ENCODE measurements around the gene MOAP1.

The MOAP1 gene

DNA sequence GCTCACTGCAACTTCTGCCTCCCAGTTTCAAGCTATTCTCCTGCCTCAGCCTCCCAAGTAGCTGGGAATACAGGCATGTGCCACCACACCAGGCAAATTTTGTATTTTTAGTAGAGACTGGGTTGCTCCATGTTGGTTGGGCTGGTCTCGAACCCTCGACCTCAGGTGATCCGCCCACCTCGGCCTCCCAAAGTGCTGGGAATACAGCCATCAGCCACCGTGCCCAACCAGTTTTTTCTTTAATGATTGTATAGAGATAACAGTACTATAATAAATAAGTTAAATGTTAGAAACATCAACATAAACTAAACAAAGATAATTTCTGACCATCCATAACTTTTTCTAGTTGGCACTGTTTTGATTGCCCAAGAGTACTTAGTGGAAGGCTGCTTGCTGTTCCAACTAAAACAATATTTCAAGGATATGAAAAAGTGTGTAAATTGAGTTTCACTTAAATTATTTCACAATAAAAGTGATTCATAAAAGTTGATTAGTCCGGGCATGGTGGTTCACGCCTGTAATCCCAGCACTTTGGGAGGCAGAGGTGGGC is 16.5 kb upstream of the MOAP1 start:
- Histone ChIP-seq H3K27me3 (ENCODE audit: insufficient read depth, insufficient read length) (no peaks in the 10 kb centered on the region), H3K4me1 (ENCODE audit: insufficient read depth, insufficient read length) (no peaks in the 10 kb centered on the region), H3K9ac (ENCODE audit: insufficient read length, low read depth) (no peak overlapping the region), H3K36me3 (ENCODE audit: insufficient read depth, insufficient read length, low read length) (peaks cover 11% of the 10 kb centered on the region), H3K4me3 (ENCODE audit: insufficient read length, low read depth) (no peak overlapping the region), H3K9me3 (ENCODE audit: insufficient read depth, low read length) (no peaks in the 10 kb centered on the region)
- no peak for DNase-seq (ENCODE audit: low read depth, low spot score)
- no peak for TF ChIP-seq YY1 (IDR thresholded peaks at IDR 0.05; ENCODE audit: insufficient read depth, insufficient read length)
- TF ChIP-seq ZNF274 (IDR thresholded peaks at IDR 0.05; ENCODE audit: low read depth, low read length): no peak
- TF ChIP-seq SUZ12 (IDR thresholded peaks at IDR 0.05; ENCODE audit: extremely low read depth, insufficient read depth, insufficient read length): no peak

DNA sequence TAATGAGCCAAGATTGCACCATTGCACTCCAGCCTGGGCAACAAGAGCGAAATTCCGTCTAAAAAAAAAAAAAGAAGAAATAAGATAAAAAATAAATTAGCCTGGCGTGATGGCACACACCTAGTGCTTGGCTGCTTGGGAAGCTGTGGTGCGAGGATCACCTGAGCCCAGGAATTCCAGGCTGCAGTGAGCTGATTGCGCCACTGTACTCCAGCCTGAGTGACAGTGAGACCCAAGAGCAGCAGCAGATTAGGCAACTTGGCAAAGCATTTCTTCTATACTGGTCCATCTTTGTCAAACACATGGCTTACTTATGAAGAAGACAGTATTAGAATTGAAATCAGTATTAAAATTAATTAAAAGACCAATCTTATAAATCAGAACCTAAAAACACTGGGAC is 15.9 kb upstream of the MOAP1 start:
- Histone ChIP-seq H3K4me1 (ENCODE audit: insufficient read depth, insufficient read length) (no peaks in the 10 kb centered on the region), H3K9me3 (ENCODE audit: insufficient read depth, low read length) (no peaks in the 10 kb centered on the region), H3K9ac (ENCODE audit: insufficient read length, low read depth) (no peak overlapping the region), H3K27me3 (ENCODE audit: insufficient read depth, insufficient read length) (no peaks in the 10 kb centered on the region), H3K4me3 (ENCODE audit: insufficient read length, low read depth) (no peak overlapping the region), H3K36me3 (ENCODE audit: insufficient read depth, insufficient read length, low read length) (peaks cover 11% of the 10 kb centered on the region)
- TF ChIP-seq SUZ12 (IDR thresholded peaks at IDR 0.05; ENCODE audit: extremely low read depth, insufficient read depth, insufficient read length) (no peak), ZNF274 (IDR thresholded peaks at IDR 0.05; ENCODE audit: low read depth, low read length) (no peak), YY1 (IDR thresholded peaks at IDR 0.05; ENCODE audit: insufficient read depth, insufficient read length) (no peak)
- DNase-seq (ENCODE audit: low read depth, low spot score): no peak

DNA sequence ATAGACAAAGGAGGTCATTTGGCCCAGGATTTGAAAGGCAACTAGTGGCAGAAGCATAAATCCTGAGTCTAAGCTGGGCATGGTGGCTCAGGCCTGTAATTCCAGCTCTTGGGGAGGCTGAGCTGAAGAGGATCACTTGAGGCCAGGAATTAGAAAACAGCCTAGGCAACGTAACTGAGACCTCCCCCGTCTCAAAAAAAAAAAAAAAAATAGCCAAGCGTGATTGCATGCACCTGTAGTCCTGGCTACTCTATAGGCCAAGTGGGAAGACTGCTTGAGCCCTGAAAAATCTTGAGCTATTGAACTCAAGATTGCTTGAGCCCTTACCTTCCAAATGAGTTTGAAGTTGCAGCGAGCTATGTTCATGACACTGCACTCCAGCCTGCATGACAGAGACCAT is 14.3 kb upstream of the MOAP1 start:
- DNase-seq (ENCODE audit: low read depth, low spot score): no peak
- H3K9me3 ChIP-seq (ENCODE audit: insufficient read depth, low read length): no peaks in the 10 kb centered on the region
- H3K36me3 ChIP-seq (ENCODE audit: insufficient read depth, insufficient read length, low read length): peaks cover 5% of the 10 kb centered on the region
- H3K9ac ChIP-seq (ENCODE audit: insufficient read length, low read depth): no peak overlapping the region
- no peaks in the 10 kb centered on the region for H3K27me3 ChIP-seq (ENCODE audit: insufficient read depth, insufficient read length)
- no peaks in the 10 kb centered on the region for H3K4me1 ChIP-seq (ENCODE audit: insufficient read depth, insufficient read length)
- no peak for TF ChIP-seq SUZ12 (IDR thresholded peaks at IDR 0.05; ENCODE audit: extremely low read depth, insufficient read depth, insufficient read length)
- TF ChIP-seq ZNF274 (IDR thresholded peaks at IDR 0.05; ENCODE audit: low read depth, low read length): no peak
- TF ChIP-seq YY1 (IDR thresholded peaks at IDR 0.05; ENCODE audit: insufficient read depth, insufficient read length): no peak
- no peak overlapping the region for H3K4me3 ChIP-seq (ENCODE audit: insufficient read length, low read depth)

- Histone ChIP-seq H3K27me3 (ENCODE audit: insufficient read depth, insufficient read length) (no peaks in the 10 kb centered on the region), H3K36me3 (ENCODE audit: insufficient read depth, insufficient read length, low read length) (no peaks in the 10 kb centered on the region), H3K9me3 (ENCODE audit: insufficient read depth, low read length) (no peaks in the 10 kb centered on the region), H3K4me1 (ENCODE audit: insufficient read depth, insufficient read length) (no peaks in the 10 kb centered on the region), H3K9ac (ENCODE audit: insufficient read length, low read depth) (no peak overlapping the region), H3K4me3 (ENCODE audit: insufficient read length, low read depth) (no peak overlapping the region)
- no peak for DNase-seq (ENCODE audit: low read depth, low spot score)
- TF ChIP-seq YY1 (IDR thresholded peaks at IDR 0.05; ENCODE audit: insufficient read depth, insufficient read length): no peak
- no peak for TF ChIP-seq SUZ12 (IDR thresholded peaks at IDR 0.05; ENCODE audit: extremely low read depth, insufficient read depth, insufficient read length)
- TF ChIP-seq ZNF274 (IDR thresholded peaks at IDR 0.05; ENCODE audit: low read depth, low read length): no peak
These were observed 10.8 kb upstream of the MOAP1 start for GRCh38 chr14:93195316-93195999.

- Histone ChIP-seq H3K9ac (ENCODE audit: insufficient read length, low read depth) (no peak overlapping the region), H3K4me3 (ENCODE audit: insufficient read length, low read depth) (no peak overlapping the region), H3K9me3 (ENCODE audit: insufficient read depth, low read length) (no peaks in the 10 kb centered on the region), H3K4me1 (ENCODE audit: insufficient read depth, insufficient read length) (no peaks in the 10 kb centered on the region), H3K27me3 (ENCODE audit: insufficient read depth, insufficient read length) (no peaks in the 10 kb centered on the region), H3K36me3 (ENCODE audit: insufficient read depth, insufficient read length, low read length) (peaks cover 26% of the 10 kb centered on the region)
- no peak for DNase-seq (ENCODE audit: low read depth, low spot score)
- TF ChIP-seq SUZ12 (IDR thresholded peaks at IDR 0.05; ENCODE audit: extremely low read depth, insufficient read depth, insufficient read length): no peak
- no peak for TF ChIP-seq ZNF274 (IDR thresholded peaks at IDR 0.05; ENCODE audit: low read depth, low read length)
- no peak for TF ChIP-seq YY1 (IDR thresholded peaks at IDR 0.05; ENCODE audit: insufficient read depth, insufficient read length)
These were observed 2.3 kb upstream of the MOAP1 start for GRCh38 chr14:93186956-93187355.

DNA sequence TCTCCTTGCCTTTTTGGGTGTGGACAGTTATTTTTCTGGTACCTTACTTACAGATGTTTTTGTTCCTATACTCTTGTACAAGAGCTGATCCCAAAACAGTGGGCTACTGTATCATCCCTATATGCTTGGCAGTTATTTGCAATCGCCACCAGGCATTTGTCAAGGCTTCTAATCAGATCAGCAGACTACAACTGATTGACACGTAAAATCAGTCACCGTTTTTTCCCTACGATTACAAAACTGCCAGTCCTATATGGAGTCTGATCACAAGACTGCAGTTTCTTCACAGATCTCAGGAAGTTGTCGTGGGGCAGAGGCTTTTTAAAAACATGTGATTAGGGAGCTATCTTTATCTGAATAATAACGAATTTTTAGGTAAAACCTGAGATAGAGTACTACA is 1.8 kb upstream of the MOAP1 start:
- Histone ChIP-seq H3K9me3 (ENCODE audit: insufficient read depth, low read length) (no peaks in the 10 kb centered on the region), H3K36me3 (ENCODE audit: insufficient read depth, insufficient read length, low read length) (peaks cover 26% of the 10 kb centered on the region), H3K27me3 (ENCODE audit: insufficient read depth, insufficient read length) (no peaks in the 10 kb centered on the region), H3K9ac (ENCODE audit: insufficient read length, low read depth) (no peak overlapping the region), H3K4me1 (ENCODE audit: insufficient read depth, insufficient read length) (no peaks in the 10 kb centered on the region), H3K4me3 (ENCODE audit: insufficient read length, low read depth) (no peak overlapping the region)
- no peak for DNase-seq (ENCODE audit: low read depth, low spot score)
- no peak for TF ChIP-seq ZNF274 (IDR thresholded peaks at IDR 0.05; ENCODE audit: low read depth, low read length)
- TF ChIP-seq SUZ12 (IDR thresholded peaks at IDR 0.05; ENCODE audit: extremely low read depth, insufficient read depth, insufficient read length): no peak
- TF ChIP-seq YY1 (IDR thresholded peaks at IDR 0.05; ENCODE audit: insufficient read depth, insufficient read length): no peak

DNA sequence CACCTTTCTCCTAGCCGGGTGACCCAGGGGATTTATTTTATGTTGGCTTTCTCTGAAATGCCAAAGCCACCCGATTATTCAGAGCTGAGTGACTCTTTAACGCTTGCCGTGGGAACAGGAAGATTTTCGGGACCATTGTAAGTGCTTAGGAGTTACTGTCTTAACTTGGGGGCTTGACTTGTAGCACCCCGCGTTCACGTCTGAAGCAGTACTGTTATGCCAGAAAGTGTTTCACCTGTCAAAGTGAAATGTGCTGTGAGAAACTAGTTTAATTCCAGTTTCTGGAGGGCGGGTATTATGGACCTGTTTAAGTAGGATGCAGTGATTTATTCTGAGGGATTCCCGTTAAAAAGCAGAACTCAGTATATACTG is 638 bp upstream of the MOAP1 start:
- Histone ChIP-seq H3K36me3 (ENCODE audit: insufficient read depth, insufficient read length, low read length) (peaks cover 26% of the 10 kb centered on the region), H3K9ac (ENCODE audit: insufficient read length, low read depth) (peak overlapping the region; percentile 88), H3K4me3 (ENCODE audit: insufficient read length, low read depth) (peak overlapping the region; percentile 92), H3K9me3 (ENCODE audit: insufficient read depth, low read length) (no peaks in the 10 kb centered on the region), H3K27me3 (ENCODE audit: insufficient read depth, insufficient read length) (no peaks in the 10 kb centered on the region), H3K4me1 (ENCODE audit: insufficient read depth, insufficient read length) (no peaks in the 10 kb centered on the region)
- DNase-seq (ENCODE audit: low read depth, low spot score): no peak
- TF ChIP-seq YY1 (IDR thresholded peaks at IDR 0.05; ENCODE audit: insufficient read depth, insufficient read length) (no peak), SUZ12 (IDR thresholded peaks at IDR 0.05; ENCODE audit: extremely low read depth, insufficient read depth, insufficient read length) (no peak)

All from NT2/D1 (cell line).